SK-N-SH treated with all-trans-retinoic acid at 6 μM for 48 hours (cell line): Measurements from ENCODE around the gene ZEB1.

Experiments
- ATAC-seq: fragments of 200-7000 bp; cut with Tn5 transposase; 3 replicates; pipeline ENCODE4 v1.9.1; 2020; ENCODE audit warnings: mild to moderate bottlenecking, moderate library complexity
- ARNTL ChIP-seq: fragments of 450-650 bp; formaldehyde crosslinking; IDR thresholded peaks from 2 replicates; pipeline ENCODE4 v1.5.0; 2020; ENCODE audit warnings: low read depth, mild to moderate bottlenecking, moderate library complexity, borderline replicate concordance
- BACH2 ChIP-seq: fragments of 250-450 bp; sonication (Bioruptor Pico); IDR thresholded peaks from 2 replicates; pipeline ENCODE4 v1.9.0; 2021; ENCODE audit warnings: mild to moderate bottlenecking, borderline replicate concordance
- CSDC2 ChIP-seq: fragments of 250-450 bp; sonication (Bioruptor Pico); IDR thresholded peaks from 2 replicates; pipeline ENCODE4 v1.5.0; 2020; ENCODE audit warnings: mild to moderate bottlenecking, moderate library complexity
- ESRRG ChIP-seq: fragments of 250-450 bp; sonication (Bioruptor Pico); IDR thresholded peaks from 2 replicates; pipeline ENCODE4 v1.6.1; 2021; ENCODE audit warnings: mild to moderate bottlenecking
- GLIS3 ChIP-seq: fragments of 250-450 bp; sonication (Bioruptor Pico); IDR thresholded peaks from 2 replicates; pipeline ENCODE4 v1.5.0; 2020; ENCODE audit warnings: mild to moderate bottlenecking, moderate library complexity
- ISL1 ChIP-seq: fragments of 250-450 bp; sonication (Bioruptor Pico); IDR thresholded peaks from 2 replicates; pipeline ENCODE4 v2.1.2; 2022; ENCODE audit warnings: mild to moderate bottlenecking, moderate library complexity
- OSR1 ChIP-seq: fragments of 250-450 bp; sonication (Bioruptor Pico); IDR thresholded peaks from 2 replicates; pipeline ENCODE4 v1.8.0; 2022; ENCODE audit warnings: moderate library complexity, mild to moderate bottlenecking, inconsistent platforms
- PPARA ChIP-seq: fragments of 250-450 bp; sonication (Bioruptor Pico); IDR thresholded peaks from 2 replicates; pipeline ENCODE4 v1.5.0; 2020; ENCODE audit warnings: mild to moderate bottlenecking, borderline replicate concordance
- RARB ChIP-seq: fragments of 250-450 bp; sonication (Bioruptor Pico); IDR thresholded peaks from 2 replicates; pipeline ENCODE4 v1.8.0; 2021; ENCODE audit warnings: mild to moderate bottlenecking, moderate library complexity
- SNAI2 ChIP-seq: fragments of 250-450 bp; sonication (Bioruptor Pico); IDR thresholded peaks from 2 replicates; pipeline ENCODE4 v1.5.0; 2020; ENCODE audit warnings: mild to moderate bottlenecking, moderate library complexity
- TOX ChIP-seq: fragments of 250-450 bp; sonication (Bioruptor Pico); IDR thresholded peaks from 2 replicates; pipeline ENCODE4 v1.8.0; 2021; ENCODE audit warnings: mild to moderate bottlenecking, moderate library complexity, borderline replicate concordance
- ZC3H10 ChIP-seq: fragments of 250-450 bp; sonication (Bioruptor Pico); IDR thresholded peaks from 2 replicates; pipeline ENCODE4 v1.5.1; 2021; ENCODE audit warnings: mild to moderate bottlenecking, moderate library complexity
- ZFP3 ChIP-seq: fragments of 250-450 bp; sonication (Bioruptor Pico); IDR thresholded peaks from 2 replicates; pipeline ENCODE4 v1.5.0; 2020; ENCODE audit warnings: mild to moderate bottlenecking, moderate library complexity
- ZNF70 ChIP-seq: fragments of 450-650 bp; formaldehyde crosslinking; IDR thresholded peaks from 2 replicates; pipeline ENCODE4 v1.5.0; 2020; ENCODE audit warnings: mild to moderate bottlenecking, moderate library complexity
- ZNF8 ChIP-seq: fragments of 450-650 bp; formaldehyde crosslinking; IDR thresholded peaks from 2 replicates; pipeline ENCODE4 v1.5.0; 2020; ENCODE audit warnings: mild to moderate bottlenecking, moderate library complexity
- TF ChIP-seq, protein P1 (sequence below): fragments of 250-450 bp; sonication (Bioruptor Pico); IDR thresholded peaks from 2 replicates; pipeline ENCODE4 v1.5.1; 2020; ENCODE audit warnings: low read depth, mild to moderate bottlenecking, moderate library complexity
- TF ChIP-seq, protein P2 (sequence below): fragments of 250-450 bp; sonication (Bioruptor Pico); IDR thresholded peaks from 2 replicates; pipeline ENCODE4 v1.8.0; 2021; ENCODE audit warnings: low read depth, mild to moderate bottlenecking, moderate library complexity, borderline replicate concordance
- TF ChIP-seq, protein P3 (sequence below): fragments of 250-450 bp; sonication (Bioruptor Pico); IDR thresholded peaks from 2 replicates; pipeline ENCODE4 v1.5.1; 2021; ENCODE audit warnings: mild to moderate bottlenecking, moderate library complexity
- TF ChIP-seq, protein P4 (sequence below): fragments of 250-450 bp; sonication (Bioruptor Pico); IDR thresholded peaks from 2 replicates; pipeline ENCODE4 v1.5.0; 2020; ENCODE audit warnings: mild to moderate bottlenecking, moderate library complexity
- TF ChIP-seq, protein P5 (sequence below): fragments of 250-450 bp; sonication (Bioruptor Pico); IDR thresholded peaks from 2 replicates; pipeline ENCODE4 v1.8.0; 2020; ENCODE audit warnings: mild to moderate bottlenecking, moderate library complexity, borderline replicate concordance

ZEB1 gene

DNA sequence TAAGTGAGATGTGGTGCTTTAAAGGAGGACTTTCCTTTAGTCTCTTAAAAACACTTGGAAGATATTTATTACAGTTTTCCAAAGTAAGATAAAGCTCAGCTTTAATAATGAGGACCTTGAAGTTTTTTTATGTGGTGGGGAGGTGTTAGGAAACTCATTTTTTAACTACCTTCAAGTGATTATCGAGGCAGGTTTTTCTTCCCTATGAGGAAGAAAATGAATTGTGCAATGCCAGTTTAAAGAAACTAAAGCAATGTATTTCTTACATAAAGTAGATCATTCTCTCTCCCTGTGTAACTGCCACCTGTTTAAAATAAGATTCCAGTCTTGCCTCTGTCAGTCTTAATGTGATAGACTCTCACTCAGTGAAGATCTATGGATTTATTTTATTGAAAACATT is 27.9 kb downstream of the ZEB1 start (continued):
- TF ChIP-seq, protein P1, sequence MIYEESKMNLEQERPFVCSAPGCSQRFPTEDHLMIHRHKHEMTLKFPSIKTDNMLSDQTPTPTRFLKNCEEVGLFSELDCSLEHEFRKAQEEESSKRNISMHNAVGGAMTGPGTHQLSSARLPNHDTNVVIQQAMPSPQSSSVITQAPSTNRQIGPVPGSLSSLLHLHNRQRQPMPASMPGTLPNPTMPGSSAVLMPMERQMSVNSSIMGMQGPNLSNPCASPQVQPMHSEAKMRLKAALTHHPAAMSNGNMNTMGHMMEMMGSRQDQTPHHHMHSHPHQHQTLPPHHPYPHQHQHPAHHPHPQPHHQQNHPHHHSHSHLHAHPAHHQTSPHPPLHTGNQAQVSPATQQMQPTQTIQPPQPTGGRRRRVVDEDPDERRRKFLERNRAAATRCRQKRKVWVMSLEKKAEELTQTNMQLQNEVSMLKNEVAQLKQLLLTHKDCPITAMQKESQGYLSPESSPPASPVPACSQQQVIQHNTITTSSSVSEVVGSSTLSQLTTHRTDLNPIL (CRISPR knock-in tag) = no peak
- TF ChIP-seq CSDC2 (CRISPR knock-in tag) (no peak), OSR1 (CRISPR knock-in tag) (no peak), GLIS3 (no peak), ESRRG (CRISPR knock-in tag) (no peak), TOX (no peak)
- TF ChIP-seq, protein P2, sequence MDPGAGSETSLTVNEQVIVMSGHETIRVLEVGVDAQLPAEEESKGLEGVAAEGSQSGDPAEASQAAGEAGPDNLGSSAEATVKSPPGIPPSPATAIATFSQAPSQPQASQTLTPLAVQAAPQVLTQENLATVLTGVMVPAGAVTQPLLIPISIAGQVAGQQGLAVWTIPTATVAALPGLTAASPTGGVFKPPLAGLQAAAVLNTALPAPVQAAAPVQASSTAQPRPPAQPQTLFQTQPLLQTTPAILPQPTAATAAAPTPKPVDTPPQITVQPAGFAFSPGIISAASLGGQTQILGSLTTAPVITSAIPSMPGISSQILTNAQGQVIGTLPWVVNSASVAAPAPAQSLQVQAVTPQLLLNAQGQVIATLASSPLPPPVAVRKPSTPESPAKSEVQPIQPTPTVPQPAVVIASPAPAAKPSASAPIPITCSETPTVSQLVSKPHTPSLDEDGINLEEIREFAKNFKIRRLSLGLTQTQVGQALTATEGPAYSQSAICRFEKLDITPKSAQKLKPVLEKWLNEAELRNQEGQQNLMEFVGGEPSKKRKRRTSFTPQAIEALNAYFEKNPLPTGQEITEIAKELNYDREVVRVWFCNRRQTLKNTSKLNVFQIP = no peak
- TF ChIP-seq, protein P3, sequence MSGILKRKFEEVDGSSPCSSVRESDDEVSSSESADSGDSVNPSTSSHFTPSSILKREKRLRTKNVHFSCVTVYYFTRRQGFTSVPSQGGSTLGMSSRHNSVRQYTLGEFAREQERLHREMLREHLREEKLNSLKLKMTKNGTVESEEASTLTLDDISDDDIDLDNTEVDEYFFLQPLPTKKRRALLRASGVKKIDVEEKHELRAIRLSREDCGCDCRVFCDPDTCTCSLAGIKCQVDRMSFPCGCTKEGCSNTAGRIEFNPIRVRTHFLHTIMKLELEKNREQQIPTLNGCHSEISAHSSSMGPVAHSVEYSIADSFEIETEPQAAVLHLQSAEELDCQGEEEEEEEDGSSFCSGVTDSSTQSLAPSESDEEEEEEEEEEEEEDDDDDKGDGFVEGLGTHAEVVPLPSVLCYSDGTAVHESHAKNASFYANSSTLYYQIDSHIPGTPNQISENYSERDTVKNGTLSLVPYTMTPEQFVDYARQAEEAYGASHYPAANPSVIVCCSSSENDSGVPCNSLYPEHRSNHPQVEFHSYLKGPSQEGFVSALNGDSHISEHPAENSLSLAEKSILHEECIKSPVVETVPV (CRISPR knock-in tag) = no peak

DNA sequence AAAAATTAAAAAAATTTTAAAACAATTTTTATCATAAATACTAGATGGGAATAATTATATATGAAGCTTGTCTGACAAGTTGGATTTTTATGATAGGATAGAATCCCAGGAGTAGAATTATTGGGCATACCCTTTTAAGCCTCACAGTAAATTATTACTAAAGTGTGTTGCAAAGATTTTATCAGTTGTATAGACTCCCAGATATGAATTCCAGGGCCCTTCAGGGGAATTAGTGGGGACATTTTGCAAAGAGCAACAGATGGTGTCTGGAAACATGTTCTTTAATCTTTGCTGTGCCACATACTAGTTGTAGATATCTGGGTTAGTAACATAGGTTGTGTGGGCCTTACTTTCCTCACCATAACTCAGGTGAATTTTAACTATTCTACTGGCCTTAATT is 28.7 kb downstream of the ZEB1 start:
- no peak for ATAC-seq
- peak; percentile 35; the same call in 1 of the 2 replicates for TF ChIP-seq ZNF8
- TF ChIP-seq, protein P4, sequence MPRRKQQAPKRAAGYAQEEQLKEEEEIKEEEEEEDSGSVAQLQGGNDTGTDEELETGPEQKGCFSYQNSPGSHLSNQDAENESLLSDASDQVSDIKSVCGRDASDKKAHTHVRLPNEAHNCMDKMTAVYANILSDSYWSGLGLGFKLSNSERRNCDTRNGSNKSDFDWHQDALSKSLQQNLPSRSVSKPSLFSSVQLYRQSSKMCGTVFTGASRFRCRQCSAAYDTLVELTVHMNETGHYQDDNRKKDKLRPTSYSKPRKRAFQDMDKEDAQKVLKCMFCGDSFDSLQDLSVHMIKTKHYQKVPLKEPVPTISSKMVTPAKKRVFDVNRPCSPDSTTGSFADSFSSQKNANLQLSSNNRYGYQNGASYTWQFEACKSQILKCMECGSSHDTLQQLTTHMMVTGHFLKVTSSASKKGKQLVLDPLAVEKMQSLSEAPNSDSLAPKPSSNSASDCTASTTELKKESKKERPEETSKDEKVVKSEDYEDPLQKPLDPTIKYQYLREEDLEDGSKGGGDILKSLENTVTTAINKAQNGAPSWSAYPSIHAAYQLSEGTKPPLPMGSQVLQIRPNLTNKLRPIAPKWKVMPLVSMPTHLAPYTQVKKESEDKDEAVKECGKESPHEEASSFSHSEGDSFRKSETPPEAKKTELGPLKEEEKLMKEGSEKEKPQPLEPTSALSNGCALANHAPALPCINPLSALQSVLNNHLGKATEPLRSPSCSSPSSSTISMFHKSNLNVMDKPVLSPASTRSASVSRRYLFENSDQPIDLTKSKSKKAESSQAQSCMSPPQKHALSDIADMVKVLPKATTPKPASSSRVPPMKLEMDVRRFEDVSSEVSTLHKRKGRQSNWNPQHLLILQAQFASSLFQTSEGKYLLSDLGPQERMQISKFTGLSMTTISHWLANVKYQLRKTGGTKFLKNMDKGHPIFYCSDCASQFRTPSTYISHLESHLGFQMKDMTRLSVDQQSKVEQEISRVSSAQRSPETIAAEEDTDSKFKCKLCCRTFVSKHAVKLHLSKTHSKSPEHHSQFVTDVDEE = no peak
- TF ChIP-seq ISL1 (CRISPR knock-in tag) = peak; percentile 62
- TF ChIP-seq ZFP3 = no peak
- no peak for TF ChIP-seq ZC3H10
- TF ChIP-seq, protein P3 (CRISPR knock-in tag) = no peak

DNA sequence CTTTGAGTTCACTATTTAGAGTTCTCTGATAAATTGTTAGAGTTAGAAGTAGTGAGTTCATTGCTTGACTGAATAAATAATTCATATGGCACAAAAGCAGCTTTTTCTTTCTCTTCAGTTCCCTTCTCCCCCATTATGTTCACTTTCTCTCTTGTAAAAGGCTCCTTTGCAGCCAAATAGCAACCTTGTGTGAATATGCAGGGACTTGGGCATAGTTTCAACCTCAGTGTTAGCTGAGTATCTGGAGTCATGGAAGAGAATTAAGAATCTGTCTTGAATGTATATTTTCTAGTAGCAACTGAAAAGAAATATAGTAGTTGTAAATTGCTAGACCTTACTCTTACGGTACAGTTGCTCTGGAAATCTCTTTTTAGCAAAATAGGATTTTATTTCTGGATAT is 31.9 kb downstream of the ZEB1 start:
- TF ChIP-seq, protein P2 = no peak
- TF ChIP-seq, protein P5, sequence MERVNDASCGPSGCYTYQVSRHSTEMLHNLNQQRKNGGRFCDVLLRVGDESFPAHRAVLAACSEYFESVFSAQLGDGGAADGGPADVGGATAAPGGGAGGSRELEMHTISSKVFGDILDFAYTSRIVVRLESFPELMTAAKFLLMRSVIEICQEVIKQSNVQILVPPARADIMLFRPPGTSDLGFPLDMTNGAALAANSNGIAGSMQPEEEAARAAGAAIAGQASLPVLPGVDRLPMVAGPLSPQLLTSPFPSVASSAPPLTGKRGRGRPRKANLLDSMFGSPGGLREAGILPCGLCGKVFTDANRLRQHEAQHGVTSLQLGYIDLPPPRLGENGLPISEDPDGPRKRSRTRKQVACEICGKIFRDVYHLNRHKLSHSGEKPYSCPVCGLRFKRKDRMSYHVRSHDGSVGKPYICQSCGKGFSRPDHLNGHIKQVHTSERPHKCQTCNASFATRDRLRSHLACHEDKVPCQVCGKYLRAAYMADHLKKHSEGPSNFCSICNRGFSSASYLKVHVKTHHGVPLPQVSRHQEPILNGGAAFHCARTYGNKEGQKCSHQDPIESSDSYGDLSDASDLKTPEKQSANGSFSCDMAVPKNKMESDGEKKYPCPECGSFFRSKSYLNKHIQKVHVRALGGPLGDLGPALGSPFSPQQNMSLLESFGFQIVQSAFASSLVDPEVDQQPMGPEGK = no peak
- TF ChIP-seq ZNF8 (no peak), ZFP3 (no peak), RARB (CRISPR knock-in tag) (no peak), CSDC2 (CRISPR knock-in tag) (no peak), ZNF70 (CRISPR knock-in tag) (no peak), SNAI2 (CRISPR knock-in tag) (no peak), BACH2 (no peak), ISL1 (CRISPR knock-in tag) (no peak), ARNTL (CRISPR knock-in tag) (no peak), PPARA (CRISPR knock-in tag) (no peak)

More for the DNA sequence above, 31.9 kb downstream of the ZEB1 start:
- no peak for ATAC-seq
